Vagina (tissue), 2 donors: ENCODE data around the gene ACTRT2. TPM values are rescaled to one million over a fixed set of nuclear protein-coding genes. Genes with fewer than 3 reads are reported as not detected.

Experiments
- DNase-seq, 2 donors: peaks; one replicate each; pipeline ENCODE4 v3.0.0-alpha.2; 2017; ENCODE audit errors: extremely low spot score in 2 of 2
- H3K27ac ChIP-seq: fragments of 200-600 bp; sonication (generic); one replicate; pipeline ENCODE4 v1.5.1; 2019
- H3K27me3 ChIP-seq: fragments of 200-600 bp; sonication (generic); one replicate; pipeline ENCODE4 v1.5.1; 2019
- H3K36me3 ChIP-seq, 2 donors: fragments of 200-600 bp; sonication (generic); one replicate each; pipeline ENCODE4 v1.5.1; 2017 to 2019
- H3K4me1 ChIP-seq: fragments of 200-600 bp; sonication (generic); one replicate; pipeline ENCODE4 v1.5.1; 2019
- H3K4me3 ChIP-seq, 2 donors: fragments of 200-600 bp; sonication (generic); 1 replicate in 1 of 2; 2 replicates in 1 of 2; pipeline ENCODE4 v1.5.1; 2016 to 2019
- H3K9me3 ChIP-seq: fragments of 200-600 bp; sonication (generic); one replicate; pipeline ENCODE4 v1.5.1; 2019
- CTCF ChIP-seq, 3 experiments: fragments of 450-650 bp in 2 of 3; fragments of 200-600 bp in 1 of 3; sonication (generic) in 1 of 3; IDR thresholded peaks; one replicate each; pipeline ENCODE4 v1.5.1; 2017 to 2019; ENCODE audit warnings: antibody characterized with exemption in 3 of 3, mild to moderate bottlenecking in 2 of 3, moderate library complexity in 2 of 3
- POLR2A ChIP-seq, 2 donors: fragments of 450-650 bp; IDR thresholded peaks; one replicate each; pipeline ENCODE4 v1.6.1; 2017; ENCODE audit warnings: antibody characterized with exemption in 2 of 2, mild to moderate bottlenecking in 2 of 2, moderate library complexity in 2 of 2
- POLR2AphosphoS5 ChIP-seq, 2 donors: sonication (generic); formaldehyde crosslinking; IDR thresholded peaks; one replicate each; pipeline ENCODE4 v1.9.0; 2017; ENCODE audit warnings: antibody characterized with exemption in 2 of 2, mild to moderate bottlenecking in 2 of 2, low read depth in 1 of 2; ENCODE audit not compliant: insufficient read depth in 1 of 2
- intact Hi-C: fragments of 100-400 bp; cut with DNase I; formaldehyde crosslinking; loops from one replicate; pipeline ENCODE4 v1.15.1; 2023
- total RNA-seq: library from RNA; depleted of rRNA; stranded (reverse); fragments of >200 nt; gene quantifications from one replicate; pipeline ENCODE4 v1.2.3, GENCODE V29; 2016

Gene ACTRT2
- total RNA-seq, result not detected

GRCh38 chr1:3021233-3021671, at the start of gene ACTRT2:
ACTRT2 (plus strand) TSS chr1:3021467; CDS start chr1:3021687, 220 bp downstream.
- intact Hi-C loops, result no loop called here
- Histone ChIP-seq H3K27ac (no peak within 1 kb of the TSS), H3K9me3 (no peaks in the 10 kb centered on the region), H3K4me1 (no peaks in the 10 kb centered on the region), H3K36me3 (no peaks in the 10 kb centered on the region), H3K27me3 (no peaks in the 10 kb centered on the region), H3K4me3 (no peak within 1 kb of the TSS)
- no peak for DNase-seq
- TF ChIP-seq POLR2A (IDR thresholded peaks at IDR 0.05), result no peak
- TF ChIP-seq POLR2AphosphoS5 (IDR thresholded peaks at IDR 0.05; ENCODE audit: insufficient read depth in 1 of 2, low read depth in 1 of 2), result no peak
- TF ChIP-seq CTCF (IDR thresholded peaks at IDR 0.05), result no peak

GRCh38 chr1:2971609-2972008, 49.7 kb upstream of the ACTRT2 start:
- no peak for TF ChIP-seq CTCF (IDR thresholded peaks at IDR 0.05)
- no peak for TF ChIP-seq POLR2AphosphoS5 (IDR thresholded peaks at IDR 0.05; ENCODE audit: insufficient read depth in 1 of 2, low read depth in 1 of 2)
- no peak for TF ChIP-seq POLR2A (IDR thresholded peaks at IDR 0.05)
- Histone ChIP-seq H3K27ac (no peak overlapping the region), H3K36me3 (no peaks in the 10 kb centered on the region), H3K27me3 (no peaks in the 10 kb centered on the region), H3K9me3 (no peaks in the 10 kb centered on the region), H3K4me1 (no peaks in the 10 kb centered on the region), H3K4me3 (no peak overlapping the region)
- DNase-seq, result no peak
- intact Hi-C loops, result no loop called here

- no peak for TF ChIP-seq CTCF (IDR thresholded peaks at IDR 0.05)
- TF ChIP-seq POLR2AphosphoS5 (IDR thresholded peaks at IDR 0.05; ENCODE audit: insufficient read depth in 1 of 2, low read depth in 1 of 2), result no peak
- TF ChIP-seq POLR2A (IDR thresholded peaks at IDR 0.05), result no peak
- no peaks in the 10 kb centered on the region for H3K36me3 ChIP-seq
- no peak overlapping the region for H3K27ac ChIP-seq
- no peaks in the 10 kb centered on the region for H3K9me3 ChIP-seq
- H3K4me3 ChIP-seq, result no peak overlapping the region
- intact Hi-C loops, result no loop called here
- no peaks in the 10 kb centered on the region for H3K27me3 ChIP-seq
- DNase-seq, result no peak
- H3K4me1 ChIP-seq, result no peaks in the 10 kb centered on the region
Observed at GRCh38 chr1:2972011-2972878, 49.0 kb upstream of the ACTRT2 start.

GRCh38 chr1:2972879-2973575, 48.2 kb upstream of the ACTRT2 start:
- no peak overlapping the region for H3K27ac ChIP-seq
- no peaks in the 10 kb centered on the region for H3K36me3 ChIP-seq
- no peaks in the 10 kb centered on the region for H3K4me1 ChIP-seq
- H3K4me3 ChIP-seq, result no peak overlapping the region
- H3K27me3 ChIP-seq, result no peaks in the 10 kb centered on the region
- no peak for TF ChIP-seq POLR2AphosphoS5 (IDR thresholded peaks at IDR 0.05; ENCODE audit: insufficient read depth in 1 of 2, low read depth in 1 of 2)
- intact Hi-C loops, result no loop called here
- DNase-seq, result peak in 1 of 2 donors; percentile 95
- H3K9me3 ChIP-seq, result no peaks in the 10 kb centered on the region

- peak in 1 of 2 donors; percentile 74 for DNase-seq
- Histone ChIP-seq H3K27ac (no peak overlapping the region), H3K36me3 (no peaks in the 10 kb centered on the region), H3K9me3 (no peaks in the 10 kb centered on the region), H3K4me1 (no peaks in the 10 kb centered on the region), H3K27me3 (no peaks in the 10 kb centered on the region), H3K4me3 (no peak overlapping the region)
- TF ChIP-seq CTCF (IDR thresholded peaks at IDR 0.05) (no peak), POLR2A (IDR thresholded peaks at IDR 0.05) (no peak), POLR2AphosphoS5 (IDR thresholded peaks at IDR 0.05; ENCODE audit: insufficient read depth in 1 of 2, low read depth in 1 of 2) (no peak)
- intact Hi-C loops, result no loop called here
Observed at GRCh38 chr1:2973601-2974593, 47.4 kb upstream of the ACTRT2 start.
